HepG2 (cell line): ENCODE results near the gene AGTRAP. TPM values are rescaled to one million over a fixed set of nuclear protein-coding genes. Genes with fewer than 3 reads are reported as not detected.

ENCODE experiments used
- ATAC-seq: fragments of 200-7000 bp; cut with Tn5 transposase; 3 replicates; pipeline ENCODE4 v1.9.1; 2020; ENCODE audit warnings: mild to moderate bottlenecking, moderate library complexity
- BruUV-seq: library from RNA; stranded (reverse); fragments of 400-500 nt; replicated peaks from 2 replicates; lab custom pipeline; 2021; lab: Mats Ljungman, UMichigan
- CTCF ChIA-PET: fragments of 300-600 bp; formaldehyde crosslinking; extraction: SDS; loops from one replicate; lab custom pipeline; 2021; ENCODE audit warnings: low total read pairs, inconsistent platforms, low intra/inter-chr PET ratio; lab: Yijun Ruan, JAX
- POLR2A ChIA-PET: fragments of 350-600 bp; sonication (Branson Sonifier 250); formaldehyde crosslinking; loops from one replicate; lab custom pipeline; 2020; ENCODE audit warnings: antibody characterized with exemption, inconsistent platforms; lab: Yijun Ruan, JAX
- DNase-seq: peaks from one replicate; pipeline ENCODE4 v3.0.0-alpha.2; 2015; ENCODE audit warnings: low spot score
- FAIRE-seq: peaks from 3 replicates; lab custom pipeline; 2011; peaks lifted over from hg19 to GRCh38; lab: Jason Lieb, UNC
- H2AFZ ChIP-seq: one replicate; pipeline ENCODE4 v1.6.1; 2011; ENCODE audit warnings: low read length, inconsistent platforms
- H3K27ac ChIP-seq: fragments of 300-600 bp; 3 replicates; pipeline ENCODE4 v1.8.0; 2011; ENCODE audit warnings: mixed run types, mild to moderate bottlenecking, mixed read lengths, low read length, inconsistent platforms; ENCODE audit not compliant: insufficient read depth; ENCODE audit errors: extremely low read length
- H3K27me3 ChIP-seq, 2 experiments: fragments of 200-600 bp in 1 of 2; 2 replicates in 1 of 2; 3 replicates in 1 of 2; pipeline versions ENCODE4 v1.6.0 to v1.8.0; 2011; ENCODE audit warnings: low read length in 2 of 2, mild to moderate bottlenecking in 2 of 2, moderate library complexity in 2 of 2, inconsistent platforms in 1 of 2; ENCODE audit not compliant: insufficient read depth in 2 of 2, control insufficient read depth in 1 of 2
- H3K36me3 ChIP-seq, 2 experiments: fragments of 200-600 bp in 1 of 2; replicated peaks in 1 of 2; 2 replicates in 1 of 2; 3 replicates in 1 of 2; pipeline versions ENCODE4 v1.5.1 to v1.8.0; 2011; ENCODE audit warnings: low read length in 2 of 2, inconsistent platforms in 1 of 2; ENCODE audit not compliant: insufficient read depth in 2 of 2, control insufficient read depth in 1 of 2
- H3K4me1 ChIP-seq: 2 replicates; pipeline ENCODE4 v1.5.1; 2012; ENCODE audit warnings: low read length, inconsistent platforms; ENCODE audit not compliant: insufficient read depth
- H3K4me2 ChIP-seq: 2 replicates; pipeline ENCODE4 v1.6.0; 2011; ENCODE audit warnings: low read depth, low read length, inconsistent platforms
- H3K4me3 ChIP-seq, 3 experiments: fragments of 200-600 bp in 1 of 3; sonication (generic), shearing (Covaris generic) in 1 of 3; replicated peaks in 1 of 3; 2 replicates each; pipeline ENCODE4 v1.5.1; 2011 to 2016; ENCODE audit warnings: low read length in 3 of 3, inconsistent platforms in 2 of 3, low read depth in 2 of 3, mild to moderate bottlenecking in 2 of 3, control low read depth in 1 of 3, mixed read lengths in 1 of 3; ENCODE audit not compliant: insufficient read depth in 1 of 3
- H3K79me2 ChIP-seq: one replicate; pipeline ENCODE4 v1.6.1; 2011; ENCODE audit warnings: low read length, inconsistent platforms; ENCODE audit not compliant: insufficient read depth
- H3K9ac ChIP-seq: 2 replicates; pipeline ENCODE4 v1.6.0; 2011; ENCODE audit warnings: mild to moderate bottlenecking, low read depth, low read length, inconsistent platforms; ENCODE audit not compliant: insufficient read depth
- H3K9me3 ChIP-seq: 2 replicates; pipeline ENCODE4 v1.5.1; 2012; ENCODE audit warnings: mild to moderate bottlenecking, low read length
- H4K20me1 ChIP-seq: 2 replicates; pipeline ENCODE4 v1.6.0; 2011; ENCODE audit warnings: inconsistent platforms, mild to moderate bottlenecking, low read length, moderate library complexity; ENCODE audit not compliant: insufficient read depth
- CCDC6 ChIP-seq: sonication (generic); formaldehyde crosslinking; IDR thresholded peaks from 2 replicates; pipeline ENCODE4 v1.8.1; 2022; ENCODE audit warnings: mild to moderate bottlenecking, missing genetic modification reagents, moderate library complexity
- DNMT3B ChIP-seq: conservative IDR thresholded peaks from 2 replicates; pipeline ENCODE4 v1.6.1; 2016; ENCODE audit warnings: missing biosample characterization, control low read depth
- ETV5 ChIP-seq: IDR thresholded peaks from 2 replicates; pipeline ENCODE4 v1.6.1; 2018; ENCODE audit warnings: missing biosample characterization, missing genetic modification reagents, inconsistent platforms, borderline replicate concordance
- GATA4 ChIP-seq: sonication (generic); IDR thresholded peaks from 2 replicates; pipeline ENCODE4 v1.6.1; 2016; ENCODE audit warnings: antibody characterized with exemption, low read depth, borderline replicate concordance
- HHEX ChIP-seq: IDR thresholded peaks from 2 replicates; pipeline ENCODE4 v1.6.1; 2016; ENCODE audit warnings: control low read depth
- HMG20A ChIP-seq: IDR thresholded peaks from 2 replicates; pipeline ENCODE4 v1.6.1; 2016; ENCODE audit warnings: borderline replicate concordance
- HOXA5 ChIP-seq: sonication (generic); formaldehyde crosslinking; IDR thresholded peaks from 2 replicates; pipeline ENCODE4 v1.4.0; 2020; ENCODE audit warnings: missing genetic modification reagents
- NFYB ChIP-seq: sonication (generic); formaldehyde crosslinking; IDR thresholded peaks from 2 replicates; pipeline ENCODE4 v1.4.0; 2020; ENCODE audit warnings: missing genetic modification reagents
- SRSF9 ChIP-seq: fragments of 200-400 bp; formaldehyde crosslinking; IDR thresholded peaks from 2 replicates; pipeline ENCODE4 v1.6.1; 2018; ENCODE audit warnings: borderline replicate concordance, mild to moderate bottlenecking, low read depth, low read length; ENCODE audit not compliant: insufficient read depth, poor library complexity, severe bottlenecking
- ZNF44 ChIP-seq: sonication (generic); formaldehyde crosslinking; IDR thresholded peaks from 2 replicates; pipeline ENCODE4 v1.5.1; 2020; ENCODE audit warnings: mild to moderate bottlenecking, missing genetic modification reagents
- ZNF556 ChIP-seq: sonication (generic); formaldehyde crosslinking; IDR thresholded peaks from 2 replicates; pipeline ENCODE4 v1.4.0; 2020; ENCODE audit warnings: mild to moderate bottlenecking, missing genetic modification reagents, borderline replicate concordance
- ZSCAN25 ChIP-seq: sonication (generic); formaldehyde crosslinking; IDR thresholded peaks from 2 replicates; pipeline ENCODE4 v1.8.0; 2022; ENCODE audit warnings: mild to moderate bottlenecking, missing genetic modification reagents
- WGBS: methylation state at CpG from one replicate; pipeline ENCODE4 v1.1.6; 2017; ENCODE audit warnings: low lambda C conversion rate; 5-methylcytosine and 5-hydroxymethylcytosine counted together
- in situ Hi-C: cut with HindIII; loops from 2 replicates; pipeline ENCODE4 v1.10.0; 2017; ENCODE audit warnings: low pct_unique_long_range_greater_than_20kb; ENCODE audit not compliant: extremely low pct_ligation_motif_present
- intact Hi-C: fragments of 100-400 bp; cut with micrococcal nuclease; formaldehyde crosslinking; loops from one replicate; pipeline ENCODE4 v1.10.0; 2022; ENCODE audit not compliant: unreplicated experiment
- polyA plus RNA-seq, 8 experiments: library from polyadenylated mRNA; depleted of rRNA in 3 of 8; stranded (reverse) in 7 of 8; unstranded in 1 of 8; fragments of >200 nt; fragmentation: Illumina TruSeq in 4 of 8; extraction: Trizol in 4 of 8; gene quantifications; 2 replicates each; pipeline versions ENCODE4 v1.2.1 to v1.2.3, GENCODE V29; 2011 to 2016; ENCODE audit warnings: low read depth in 4 of 8, missing spikeins in 1 of 8, mixed read lengths in 1 of 8; ENCODE audit not compliant: insufficient read depth in 1 of 8
- total RNA-seq, 5 experiments: library from RNA; depleted of rRNA; stranded (reverse); fragments of >200 nt; fragmentation: Illumina TruSeq; extraction: Trizol; gene quantifications; 2 replicates each; pipeline ENCODE4 v1.2.3, GENCODE V29; 2016; ENCODE audit warnings: low read depth in 1 of 5
- TF ChIP-seq, protein P1 (sequence below): sonication (generic); formaldehyde crosslinking; IDR thresholded peaks from 2 replicates; pipeline ENCODE4 v1.5.0; 2020; ENCODE audit warnings: mild to moderate bottlenecking, missing genetic modification reagents
- TF ChIP-seq, protein P2 (sequence below): sonication (generic); formaldehyde crosslinking; IDR thresholded peaks from 2 replicates; pipeline ENCODE4 v1.8.1; 2023; ENCODE audit warnings: mild to moderate bottlenecking, missing genetic modification reagents
- TF ChIP-seq, protein P3 (sequence below): sonication (generic); formaldehyde crosslinking; IDR thresholded peaks from 2 replicates; pipeline ENCODE4 v1.9.0; 2021; ENCODE audit warnings: missing genetic modification reagents, borderline replicate concordance
- TF ChIP-seq, protein P4 (sequence below): sonication (generic); formaldehyde crosslinking; IDR thresholded peaks from 2 replicates; pipeline ENCODE4 v1.5.0; 2020; ENCODE audit warnings: mild to moderate bottlenecking, missing genetic modification reagents, borderline replicate concordance

Gene AGTRAP
- total and polyA plus RNA-seq, 2 of the 13 experiments (the other 11 are each of a cell fraction or from before 2014, with no cell fraction given), result 28.3 to 32.0 TPM

DNA sequence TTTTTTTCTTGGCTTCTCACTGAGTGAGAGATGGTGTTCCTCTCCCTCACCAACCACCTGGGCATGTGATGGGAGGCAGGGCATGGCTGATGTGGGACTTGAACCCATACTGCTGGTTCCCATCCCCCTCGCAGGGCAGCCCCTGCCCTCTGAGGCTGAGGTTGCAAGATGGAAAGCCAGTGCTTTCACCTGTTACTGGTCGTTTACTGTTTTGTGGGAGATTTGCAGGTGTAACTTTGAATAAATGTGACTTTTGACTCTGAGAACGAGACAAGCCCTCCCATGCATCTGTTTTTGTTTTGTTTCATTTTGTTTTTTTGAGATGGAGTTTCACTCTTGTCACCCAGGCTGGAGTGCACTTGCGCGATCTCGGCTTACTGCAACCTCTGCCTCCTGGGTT lies 47.6 kb downstream of the AGTRAP start:
- 52% methylated on average over 6 of the region's 6 CpGs for WGBS
- no peaks in the 10 kb centered on the region for H3K9me3 ChIP-seq
- H3K4me1 ChIP-seq, result peaks cover 40% of the 10 kb centered on the region
- H3K4me3 ChIP-seq, result no peak overlapping the region
- ATAC-seq (no peak), FAIRE-seq (no peak), DNase-seq (no peak)
- no peaks in the 10 kb centered on the region for H3K79me2 ChIP-seq
- in situ Hi-C loops (no loop called here), intact Hi-C loops (no loop called here)
- BruUV-seq, result no TSS peak
- no peak for TF ChIP-seq NFYB (CRISPR knock-in tag)
- no peak for TF ChIP-seq HOXA5 (CRISPR knock-in tag)
- no peak for TF ChIP-seq ETV5 (CRISPR knock-in tag)
- TF ChIP-seq, protein P1, sequence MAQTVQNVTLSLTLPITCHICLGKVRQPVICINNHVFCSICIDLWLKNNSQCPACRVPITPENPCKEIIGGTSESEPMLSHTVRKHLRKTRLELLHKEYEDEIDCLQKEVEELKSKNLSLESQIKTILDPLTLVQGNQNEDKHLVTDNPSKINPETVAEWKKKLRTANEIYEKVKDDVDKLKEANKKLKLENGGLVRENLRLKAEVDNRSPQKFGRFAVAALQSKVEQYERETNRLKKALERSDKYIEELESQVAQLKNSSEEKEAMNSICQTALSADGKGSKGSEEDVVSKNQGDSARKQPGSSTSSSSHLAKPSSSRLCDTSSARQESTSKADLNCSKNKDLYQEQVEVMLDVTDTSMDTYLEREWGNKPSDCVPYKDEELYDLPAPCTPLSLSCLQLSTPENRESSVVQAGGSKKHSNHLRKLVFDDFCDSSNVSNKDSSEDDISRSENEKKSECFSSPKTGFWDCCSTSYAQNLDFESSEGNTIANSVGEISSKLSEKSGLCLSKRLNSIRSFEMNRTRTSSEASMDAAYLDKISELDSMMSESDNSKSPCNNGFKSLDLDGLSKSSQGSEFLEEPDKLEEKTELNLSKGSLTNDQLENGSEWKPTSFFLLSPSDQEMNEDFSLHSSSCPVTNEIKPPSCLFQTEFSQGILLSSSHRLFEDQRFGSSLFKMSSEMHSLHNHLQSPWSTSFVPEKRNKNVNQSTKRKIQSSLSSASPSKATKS (CRISPR knock-in tag), result no peak
- TF ChIP-seq HMG20A, result no peak
- no peak for TF ChIP-seq HHEX (CRISPR knock-in tag)
- no peak for TF ChIP-seq ZNF556 (CRISPR knock-in tag)
- TF ChIP-seq, protein P2, sequence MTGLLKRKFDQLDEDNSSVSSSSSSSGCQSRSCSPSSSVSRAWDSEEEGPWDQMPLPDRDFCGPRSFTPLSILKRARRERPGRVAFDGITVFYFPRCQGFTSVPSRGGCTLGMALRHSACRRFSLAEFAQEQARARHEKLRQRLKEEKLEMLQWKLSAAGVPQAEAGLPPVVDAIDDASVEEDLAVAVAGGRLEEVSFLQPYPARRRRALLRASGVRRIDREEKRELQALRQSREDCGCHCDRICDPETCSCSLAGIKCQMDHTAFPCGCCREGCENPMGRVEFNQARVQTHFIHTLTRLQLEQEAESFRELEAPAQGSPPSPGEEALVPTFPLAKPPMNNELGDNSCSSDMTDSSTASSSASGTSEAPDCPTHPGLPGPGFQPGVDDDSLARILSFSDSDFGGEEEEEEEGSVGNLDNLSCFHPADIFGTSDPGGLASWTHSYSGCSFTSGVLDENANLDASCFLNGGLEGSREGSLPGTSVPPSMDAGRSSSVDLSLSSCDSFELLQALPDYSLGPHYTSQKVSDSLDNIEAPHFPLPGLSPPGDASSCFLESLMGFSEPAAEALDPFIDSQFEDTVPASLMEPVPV (CRISPR knock-in tag), result no peak
- no peak for TF ChIP-seq CCDC6
- TF ChIP-seq DNMT3B (CRISPR knock-in tag), result no peak
- TF ChIP-seq GATA4, result no peak
- TF ChIP-seq, protein P3, sequence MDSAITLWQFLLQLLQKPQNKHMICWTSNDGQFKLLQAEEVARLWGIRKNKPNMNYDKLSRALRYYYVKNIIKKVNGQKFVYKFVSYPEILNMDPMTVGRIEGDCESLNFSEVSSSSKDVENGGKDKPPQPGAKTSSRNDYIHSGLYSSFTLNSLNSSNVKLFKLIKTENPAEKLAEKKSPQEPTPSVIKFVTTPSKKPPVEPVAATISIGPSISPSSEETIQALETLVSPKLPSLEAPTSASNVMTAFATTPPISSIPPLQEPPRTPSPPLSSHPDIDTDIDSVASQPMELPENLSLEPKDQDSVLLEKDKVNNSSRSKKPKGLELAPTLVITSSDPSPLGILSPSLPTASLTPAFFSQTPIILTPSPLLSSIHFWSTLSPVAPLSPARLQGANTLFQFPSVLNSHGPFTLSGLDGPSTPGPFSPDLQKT, result no peak
- no peak for TF ChIP-seq SRSF9
- no peak for TF ChIP-seq ZNF44 (CRISPR knock-in tag)
- TF ChIP-seq ZSCAN25, result no peak
- TF ChIP-seq, protein P4, sequence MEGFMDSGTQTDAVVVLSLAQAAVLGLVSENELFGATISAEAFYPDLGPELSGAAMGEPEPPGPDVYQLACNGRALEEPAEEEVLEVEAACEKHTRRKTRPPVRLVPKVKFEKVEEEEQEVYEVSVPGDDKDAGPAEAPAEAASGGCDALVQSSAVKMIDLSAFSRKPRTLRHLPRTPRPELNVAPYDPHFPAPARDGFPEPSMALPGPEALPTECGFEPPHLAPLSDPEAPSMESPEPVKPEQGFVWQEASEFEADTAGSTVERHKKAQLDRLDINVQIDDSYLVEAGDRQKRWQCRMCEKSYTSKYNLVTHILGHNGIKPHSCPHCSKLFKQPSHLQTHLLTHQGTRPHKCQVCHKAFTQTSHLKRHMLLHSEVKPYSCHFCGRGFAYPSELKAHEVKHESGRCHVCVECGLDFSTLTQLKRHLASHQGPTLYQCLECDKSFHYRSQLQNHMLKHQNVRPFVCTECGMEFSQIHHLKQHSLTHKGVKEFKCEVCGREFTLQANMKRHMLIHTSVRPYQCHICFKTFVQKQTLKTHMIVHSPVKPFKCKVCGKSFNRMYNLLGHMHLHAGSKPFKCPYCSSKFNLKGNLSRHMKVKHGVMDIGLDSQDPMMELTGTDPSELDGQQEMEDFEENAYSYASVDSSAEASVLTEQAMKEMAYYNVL, result no peak
- ChIA-PET CTCF (no interaction called here), POLR2A (no interaction called here)
- no peak overlapping the region for H3K27ac ChIP-seq
- H2AFZ ChIP-seq, result no peak overlapping the region
- H3K9ac ChIP-seq, result no peak overlapping the region
- no peak overlapping the region for H3K4me2 ChIP-seq
- H3K36me3 ChIP-seq, result no peaks in the 10 kb centered on the region
- H4K20me1 ChIP-seq, result no peaks in the 10 kb centered on the region
- H3K27me3 ChIP-seq, result peaks cover 1 to 8% of the 10 kb centered on the region in 2 experiments; a peak in 3 of 5 replicates
